ENCODE measurements around the gene ST6GAL2. TPM values are rescaled to one million over a fixed set of nuclear protein-coding genes. Genes with fewer than 3 reads are reported as not detected.

ST6GAL2 gene
- total RNA-seq, 1 donor from 2014 or later: 10.9 TPM

DNA sequence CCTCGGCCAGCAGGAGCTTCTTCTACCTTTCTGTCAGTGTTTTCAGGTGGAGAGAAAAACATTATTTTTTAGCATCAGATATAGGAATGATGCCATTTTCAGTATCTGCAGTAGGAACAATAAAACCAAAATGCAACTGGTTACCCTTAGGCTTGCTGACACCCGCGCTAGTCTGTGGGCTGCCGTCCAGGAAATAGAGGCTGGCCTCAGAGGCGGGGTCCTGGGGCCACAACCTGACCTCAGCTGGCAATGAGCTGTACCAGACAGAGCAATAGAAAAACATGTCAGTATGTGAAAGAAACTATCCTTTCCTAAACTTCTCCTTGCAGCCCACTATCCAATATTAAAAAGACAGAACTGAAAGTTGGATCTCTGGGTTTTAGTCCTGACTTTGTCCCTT, 4.6 kb upstream of the ST6GAL2 start:
- no peak for DNase-seq (ENCODE audit: low spot score)

DNA sequence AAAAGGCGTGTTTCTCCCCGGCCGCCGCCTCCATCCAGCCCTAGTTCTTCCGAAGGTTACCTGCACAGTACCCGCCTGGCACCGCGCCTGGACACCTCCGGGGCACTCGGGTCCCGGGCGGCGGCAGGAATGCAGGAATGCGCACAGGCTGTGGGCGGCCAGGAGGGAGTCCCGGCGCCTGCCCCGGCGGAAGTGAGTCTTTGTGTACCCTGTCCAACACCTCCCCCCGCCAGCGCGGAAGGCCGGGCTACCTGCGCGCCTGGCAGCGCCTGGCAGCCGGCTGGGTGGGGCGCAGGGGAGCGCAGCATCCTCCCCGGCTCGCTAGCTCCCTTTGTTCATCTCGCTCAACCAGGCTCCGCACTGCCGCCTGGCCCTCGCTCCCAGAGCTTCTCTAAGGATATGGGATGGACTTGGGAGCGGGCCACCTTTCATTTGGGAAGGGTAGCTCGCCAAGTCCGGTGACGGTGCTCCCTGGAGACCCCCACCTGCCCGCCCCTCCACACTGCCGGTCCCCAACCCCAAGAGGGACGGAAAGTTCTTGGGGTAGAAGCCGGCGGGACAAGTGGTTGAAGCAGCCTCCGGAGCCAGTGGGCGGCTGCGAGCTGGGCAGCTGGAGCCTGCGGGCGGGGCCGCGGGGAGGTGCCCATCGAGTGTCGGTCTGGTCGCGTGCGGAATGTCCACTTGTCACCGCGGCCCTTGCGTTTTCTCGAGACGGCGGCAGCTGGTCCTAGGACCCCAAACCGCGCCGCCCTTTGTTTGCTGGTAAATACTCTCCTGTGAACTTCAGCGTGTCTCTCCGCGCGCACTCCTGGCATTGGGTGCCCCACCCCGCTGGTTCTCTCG, 1.2 kb upstream of the ST6GAL2 start:
- Mint-ChIP-seq H3K9me3 (ENCODE audit: unreplicated experiment) (no peaks in the 10 kb centered on the region), H3K27me3 (ENCODE audit: unreplicated experiment) (peaks cover 15% of the 10 kb centered on the region), H3K27ac (ENCODE audit: unreplicated experiment) (no peak overlapping the region), H3K36me3 (ENCODE audit: low read depth, unreplicated experiment) (no peaks in the 10 kb centered on the region), H3K4me1 (ENCODE audit: unreplicated experiment) (peaks cover 25% of the 10 kb centered on the region), H3K4me3 (ENCODE audit: unreplicated experiment) (peak overlapping the region; percentile 90)
- TF ChIP-seq CTCF (IDR thresholded peaks at IDR 0.05; ENCODE audit: unreplicated experiment): no peak
- peak; percentile 53 for DNase-seq (ENCODE audit: low spot score)

More for the DNA sequence above, 4.6 kb upstream of the ST6GAL2 start:
- H3K9me3 Mint-ChIP-seq (ENCODE audit: unreplicated experiment): no peaks in the 10 kb centered on the region
- TF ChIP-seq CTCF (IDR thresholded peaks at IDR 0.05; ENCODE audit: unreplicated experiment): no peak
- H3K36me3 Mint-ChIP-seq (ENCODE audit: low read depth, unreplicated experiment): no peaks in the 10 kb centered on the region
- no peak overlapping the region for H3K27ac Mint-ChIP-seq (ENCODE audit: unreplicated experiment)
- H3K4me3 Mint-ChIP-seq (ENCODE audit: unreplicated experiment): no peak overlapping the region
- H3K4me1 Mint-ChIP-seq (ENCODE audit: unreplicated experiment): peaks cover 23% of the 10 kb centered on the region
- H3K27me3 Mint-ChIP-seq (ENCODE audit: unreplicated experiment): peaks cover 7% of the 10 kb centered on the region

DNA sequence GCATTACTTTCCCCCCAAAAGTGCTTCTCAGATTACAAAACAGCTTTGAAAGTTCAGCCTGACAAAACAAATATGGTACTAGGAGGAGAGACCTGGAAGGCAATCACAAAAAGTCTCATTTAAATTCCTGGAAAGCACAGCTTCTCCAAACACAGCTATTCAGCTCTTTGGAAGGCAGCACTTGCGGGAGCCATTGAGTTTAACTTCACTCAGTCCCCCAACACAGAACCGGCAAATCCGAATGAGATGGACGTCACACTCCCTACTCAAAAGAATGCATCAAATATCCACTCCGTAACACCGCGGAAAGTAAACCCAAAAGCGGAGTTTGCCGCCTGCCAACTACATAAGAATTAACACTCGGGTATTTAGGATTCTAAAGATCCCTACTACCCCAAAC, 638 bp downstream of the ST6GAL2 start:
- peaks cover 18% of the 10 kb centered on the region for H3K4me1 Mint-ChIP-seq (ENCODE audit: unreplicated experiment)
- no peak for DNase-seq (ENCODE audit: low spot score)
- no peaks in the 10 kb centered on the region for H3K9me3 Mint-ChIP-seq (ENCODE audit: unreplicated experiment)
- H3K36me3 Mint-ChIP-seq (ENCODE audit: low read depth, unreplicated experiment): no peaks in the 10 kb centered on the region
- peak overlapping the region; percentile 61 for H3K27ac Mint-ChIP-seq (ENCODE audit: unreplicated experiment)
- peak overlapping the region; percentile 97 for H3K4me3 Mint-ChIP-seq (ENCODE audit: unreplicated experiment)
- TF ChIP-seq CTCF (IDR thresholded peaks at IDR 0.05; ENCODE audit: unreplicated experiment): no peak
- peaks cover 15% of the 10 kb centered on the region for H3K27me3 Mint-ChIP-seq (ENCODE audit: unreplicated experiment)

- H3K27me3 Mint-ChIP-seq (ENCODE audit: unreplicated experiment): peaks cover 14% of the 10 kb centered on the region
- no peaks in the 10 kb centered on the region for H3K9me3 Mint-ChIP-seq (ENCODE audit: unreplicated experiment)
- H3K36me3 Mint-ChIP-seq (ENCODE audit: low read depth, unreplicated experiment): no peaks in the 10 kb centered on the region
- no peak overlapping the region for H3K4me3 Mint-ChIP-seq (ENCODE audit: unreplicated experiment)
- no peak for TF ChIP-seq CTCF (IDR thresholded peaks at IDR 0.05; ENCODE audit: unreplicated experiment)
- no peak for DNase-seq (ENCODE audit: low spot score)
- no peak overlapping the region for H3K27ac Mint-ChIP-seq (ENCODE audit: unreplicated experiment)
- peaks cover 8% of the 10 kb centered on the region for H3K4me1 Mint-ChIP-seq (ENCODE audit: unreplicated experiment)
These were observed 3.3 kb downstream of the ST6GAL2 start for GRCh38 chr2:106882673-106883072.

GRCh38 chr2:106878206-106878605, 7.8 kb downstream of the ST6GAL2 start:
- Mint-ChIP-seq H3K4me1 (ENCODE audit: unreplicated experiment) (no peaks in the 10 kb centered on the region), H3K9me3 (ENCODE audit: unreplicated experiment) (no peaks in the 10 kb centered on the region), H3K4me3 (ENCODE audit: unreplicated experiment) (no peak overlapping the region), H3K36me3 (ENCODE audit: low read depth, unreplicated experiment) (no peaks in the 10 kb centered on the region), H3K27ac (ENCODE audit: unreplicated experiment) (no peak overlapping the region), H3K27me3 (ENCODE audit: unreplicated experiment) (no peaks in the 10 kb centered on the region)
- TF ChIP-seq CTCF (IDR thresholded peaks at IDR 0.05; ENCODE audit: unreplicated experiment): no peak
- no peak for DNase-seq (ENCODE audit: low spot score)
